OCI-LY7 (cell line): Measurements from ENCODE around the gene CNTRL. TPM values are rescaled to one million over a fixed set of nuclear protein-coding genes. Genes with fewer than 3 reads are reported as not detected.
A peak's percentile ranks its signal among the peaks of the same experiment; 100 is the strongest.

Source experiments
- BruUV-seq: library from RNA; stranded (reverse); fragments of 400-500 nt; replicated peaks from 2 replicates; lab custom pipeline; 2021; lab: Mats Ljungman, UMichigan
- CTCF ChIA-PET: fragments of 300-600 bp; sonication (Branson Sonifier 250); formaldehyde crosslinking; loops from one replicate; lab custom pipeline; 2022; ENCODE audit warnings: antibody characterized with exemption; ENCODE audit not compliant: unreplicated experiment; lab: Charles Lee
- POLR2A ChIA-PET: fragments of 300-600 bp; sonication (Branson Sonifier 250); formaldehyde crosslinking; loops from one replicate; lab custom pipeline; 2022; ENCODE audit warnings: antibody characterized with exemption; lab: Charles Lee
- DNase-seq: peaks from one replicate; pipeline ENCODE4 v3.0.0-alpha.2; 2015; ENCODE audit warnings: low spot score
- H2AFZ ChIP-seq: fragments of 200-600 bp; sonication (generic), shearing (Covaris generic); 2 replicates; pipeline ENCODE4 v1.6.1; 2014; ENCODE audit warnings: mild to moderate bottlenecking, antibody characterized with exemption, low read length, moderate library complexity
- H3K27ac ChIP-seq: fragments of 200-600 bp; sonication (generic); 2 replicates; pipeline ENCODE4 v1.5.1; 2014; ENCODE audit warnings: mixed run types, low read depth, mild to moderate bottlenecking, moderate library complexity, low read length, inconsistent platforms; ENCODE audit not compliant: poor library complexity, severe bottlenecking
- H3K36me3 ChIP-seq: fragments of 200-600 bp; sonication (generic); 2 replicates; pipeline ENCODE4 v1.6.1; 2014; ENCODE audit warnings: mild to moderate bottlenecking, antibody characterized with exemption, low read length, moderate library complexity, mixed read lengths; ENCODE audit not compliant: insufficient read depth
- H3K4me1 ChIP-seq: fragments of 200-600 bp; sonication (generic); 2 replicates; pipeline ENCODE4 v1.5.1; 2014; ENCODE audit warnings: mild to moderate bottlenecking, low read length; ENCODE audit not compliant: insufficient read depth, poor library complexity, severe bottlenecking
- H3K4me2 ChIP-seq: fragments of 200-600 bp; sonication (generic); 2 replicates; pipeline ENCODE4 v1.6.1; 2014; ENCODE audit warnings: mild to moderate bottlenecking, low read length
- H3K4me3 ChIP-seq: fragments of 200-600 bp; sonication (generic); 2 replicates; pipeline ENCODE4 v1.5.1; 2014; ENCODE audit warnings: mild to moderate bottlenecking, low read depth, low read length; ENCODE audit not compliant: poor library complexity, severe bottlenecking
- H3K79me2 ChIP-seq: fragments of 200-600 bp; sonication (generic); 2 replicates; pipeline ENCODE4 v1.6.1; 2016; ENCODE audit warnings: low read depth, mild to moderate bottlenecking, low read length, moderate library complexity, mixed read lengths; ENCODE audit not compliant: insufficient read depth
- H3K9me2 ChIP-seq: fragments of 200-600 bp; sonication (generic); 2 replicates; pipeline ENCODE4 v1.6.1; 2016; ENCODE audit warnings: mild to moderate bottlenecking, low read length, mixed read lengths; ENCODE audit not compliant: insufficient read depth
- H3K9me3 ChIP-seq: fragments of 200-600 bp; sonication (generic); 2 replicates; pipeline ENCODE4 v1.6.1; 2014; ENCODE audit warnings: mild to moderate bottlenecking, mixed run types, low read length, mixed read lengths
- H4K20me1 ChIP-seq: fragments of 200-600 bp; sonication (generic); 2 replicates; pipeline ENCODE4 v1.6.1; 2014; ENCODE audit warnings: mild to moderate bottlenecking, antibody characterized with exemption, low read length, moderate library complexity, mixed read lengths; ENCODE audit not compliant: insufficient read depth
- EZH2phosphoT487 ChIP-seq: fragments of 200-600 bp; sonication (generic); IDR thresholded peaks from 2 replicates; pipeline ENCODE4 v1.6.1; 2018; ENCODE audit warnings: low read depth, borderline replicate concordance, mild to moderate bottlenecking, mixed run types, antibody characterized with exemption, low read length, moderate library complexity, mixed read lengths
- intact Hi-C: fragments of 100-400 bp; cut with micrococcal nuclease; formaldehyde crosslinking; loops from one replicate; pipeline ENCODE4 v1.10.0; 2022; ENCODE audit not compliant: unreplicated experiment
- total RNA-seq, 2 experiments: library from RNA; depleted of rRNA in 1 of 2; stranded (reverse); fragments of >200 nt in 1 of 2; shearing (Covaris generic) in 1 of 2; gene quantifications; 2 replicates each; pipeline ENCODE4 v1.2.3, GENCODE V29; 2014 to 2022
- TF ChIP-seq, protein P1 (sequence below): fragments of 200-600 bp; sonication (generic); conservative IDR thresholded peaks from 2 replicates; pipeline ENCODE4 v1.5.1; 2014; ENCODE audit warnings: mild to moderate bottlenecking, antibody characterized with exemption, low read length, moderate library complexity, mixed read lengths

The CNTRL gene
- total RNA-seq, 2 experiments from 2014 or later, result 81.4 to 113 TPM

DNA sequence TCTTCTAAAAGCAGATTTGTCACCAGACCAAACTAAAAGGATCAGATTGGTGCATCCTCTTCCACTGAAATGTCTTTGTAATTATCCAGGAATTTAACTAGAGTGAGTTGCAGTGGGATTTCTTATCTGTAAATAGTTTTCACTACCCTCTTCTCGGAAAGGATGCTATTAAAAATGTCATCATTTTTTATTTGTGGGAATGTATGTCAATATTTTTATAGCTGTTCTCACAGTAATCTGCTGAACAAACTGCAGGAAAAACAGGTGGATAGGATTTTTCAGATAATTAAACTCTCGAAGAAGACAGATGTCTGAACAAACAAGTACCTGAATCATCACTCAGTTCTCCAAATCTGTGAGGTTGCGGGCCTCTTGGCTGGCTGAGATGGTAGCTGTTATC is 64.2 kb downstream of the CNTRL start:
- Histone ChIP-seq H3K79me2 (peaks cover 1% of the 10 kb centered on the region; the same call in 1 of the 2 replicates), H4K20me1 (peaks cover 4% of the 10 kb centered on the region; the same call in 1 of the 2 replicates), H3K4me2 (no peak overlapping the region), H3K4me1 (no peaks in the 10 kb centered on the region), H3K27ac (no peak overlapping the region), H3K9me2 (no peaks in the 10 kb centered on the region), H3K9me3 (no peaks in the 10 kb centered on the region), H3K4me3 (no peak overlapping the region), H3K36me3 (peaks cover 98% of the 10 kb centered on the region), H2AFZ (no peak overlapping the region)
- no peak for DNase-seq
- TF ChIP-seq, protein P1, sequence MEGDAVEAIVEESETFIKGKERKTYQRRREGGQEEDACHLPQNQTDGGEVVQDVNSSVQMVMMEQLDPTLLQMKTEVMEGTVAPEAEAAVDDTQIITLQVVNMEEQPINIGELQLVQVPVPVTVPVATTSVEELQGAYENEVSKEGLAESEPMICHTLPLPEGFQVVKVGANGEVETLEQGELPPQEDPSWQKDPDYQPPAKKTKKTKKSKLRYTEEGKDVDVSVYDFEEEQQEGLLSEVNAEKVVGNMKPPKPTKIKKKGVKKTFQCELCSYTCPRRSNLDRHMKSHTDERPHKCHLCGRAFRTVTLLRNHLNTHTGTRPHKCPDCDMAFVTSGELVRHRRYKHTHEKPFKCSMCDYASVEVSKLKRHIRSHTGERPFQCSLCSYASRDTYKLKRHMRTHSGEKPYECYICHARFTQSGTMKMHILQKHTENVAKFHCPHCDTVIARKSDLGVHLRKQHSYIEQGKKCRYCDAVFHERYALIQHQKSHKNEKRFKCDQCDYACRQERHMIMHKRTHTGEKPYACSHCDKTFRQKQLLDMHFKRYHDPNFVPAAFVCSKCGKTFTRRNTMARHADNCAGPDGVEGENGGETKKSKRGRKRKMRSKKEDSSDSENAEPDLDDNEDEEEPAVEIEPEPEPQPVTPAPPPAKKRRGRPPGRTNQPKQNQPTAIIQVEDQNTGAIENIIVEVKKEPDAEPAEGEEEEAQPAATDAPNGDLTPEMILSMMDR, result no peak
- no peak for TF ChIP-seq EZH2phosphoT487
- no TSS peak for BruUV-seq
- CTCF ChIA-PET, result no interaction called here
- intact Hi-C loops, result no loop called here
- POLR2A ChIA-PET, result interaction anchor here (0.6 to 1.4 kb wide), 4 partner anchors 14 to 73 kb away, joined by 3 to 7 read pairs (median 4); no protein-coding TSS in a partner anchor

DNA sequence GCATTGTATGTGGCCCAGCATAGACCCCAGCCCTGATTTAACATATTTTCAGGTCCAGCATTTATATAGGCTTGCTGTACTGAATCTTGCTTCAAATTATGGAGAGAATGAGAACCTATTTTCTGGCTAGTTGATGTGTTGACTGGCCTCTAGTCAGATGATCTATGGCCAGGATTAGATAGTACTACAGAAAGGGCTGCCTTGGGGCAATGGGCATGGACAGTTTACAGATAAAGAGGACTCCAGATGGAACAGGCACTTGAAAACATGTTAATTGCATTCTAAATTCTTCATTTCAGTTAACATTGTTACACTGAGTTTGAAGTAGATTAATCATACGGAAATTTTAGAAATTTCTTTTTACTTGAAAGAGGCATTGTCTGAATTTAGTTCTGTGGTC is 65.4 kb downstream of the CNTRL start:
- CTCF ChIA-PET, result no interaction called here

DNA sequence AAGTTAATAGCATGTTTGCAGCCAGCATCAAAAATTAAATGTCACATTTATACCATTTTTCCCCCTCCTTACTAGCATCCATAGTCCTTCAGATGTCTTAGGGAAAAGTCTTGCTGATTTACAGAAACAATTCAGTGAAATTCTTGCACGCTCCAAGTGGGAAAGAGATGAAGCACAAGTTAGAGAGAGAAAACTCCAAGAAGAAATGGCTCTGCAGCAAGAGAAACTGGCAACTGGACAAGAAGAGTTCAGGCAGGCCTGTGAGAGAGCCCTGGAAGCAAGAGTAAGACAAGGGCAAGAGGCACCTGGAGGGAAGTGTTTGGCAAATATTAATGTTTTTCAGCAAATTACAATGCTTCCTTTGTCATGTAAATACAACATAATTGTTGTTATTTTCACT is 66.6 kb downstream of the CNTRL start:
- Histone ChIP-seq H3K27ac (no peak overlapping the region), H3K9me2 (no peaks in the 10 kb centered on the region), H3K36me3 (peaks cover 98% of the 10 kb centered on the region), H3K4me2 (no peak overlapping the region), H4K20me1 (no peaks in the 10 kb centered on the region), H3K9me3 (no peaks in the 10 kb centered on the region), H2AFZ (no peak overlapping the region), H3K4me3 (no peak overlapping the region), H3K79me2 (no peaks in the 10 kb centered on the region), H3K4me1 (no peaks in the 10 kb centered on the region)
- POLR2A ChIA-PET, result no interaction called here
- DNase-seq, result no peak
- intact Hi-C loops, result no loop called here
- TF ChIP-seq, protein P1, result no peak
- TF ChIP-seq EZH2phosphoT487, result no peak
- CTCF ChIA-PET, result no interaction called here
- TSS peak; percentile 9 for BruUV-seq

More for the DNA sequence above, 65.4 kb downstream of the CNTRL start:
- TF ChIP-seq, protein P1, result no peak
- no peak for TF ChIP-seq EZH2phosphoT487
- POLR2A ChIA-PET, result no interaction called here
- peaks cover under 1% of the 10 kb centered on the region; the same call in 1 of the 2 replicates for H4K20me1 ChIP-seq
- H3K27ac ChIP-seq, result no peak overlapping the region
- no TSS peak for BruUV-seq
- no peak overlapping the region for H3K4me2 ChIP-seq
- intact Hi-C loops, result no loop called here
- no peaks in the 10 kb centered on the region for H3K9me3 ChIP-seq
- H3K36me3 ChIP-seq, result peaks cover 98% of the 10 kb centered on the region
- H3K4me3 ChIP-seq, result no peak overlapping the region
- no peaks in the 10 kb centered on the region for H3K79me2 ChIP-seq
- H2AFZ ChIP-seq, result no peak overlapping the region
- no peak for DNase-seq
- no peaks in the 10 kb centered on the region for H3K4me1 ChIP-seq
- H3K9me2 ChIP-seq, result no peaks in the 10 kb centered on the region
